HG03095 (cell line): ENCODE measurements around the gene LAIR1.
"Not testable (repeated sequence)": the region's sequence is repeated elsewhere in the genome, so short reads cannot be mapped to it uniquely, and the experiment has no call there.

Experiments
- ATAC-seq: cut with Tn5 transposase; IDR thresholded peaks from one replicate; pipeline ENCODE4 v1.9.1; 2021; ENCODE audit warnings: moderate library complexity; ENCODE audit not compliant: unreplicated experiment

LAIR1 gene

GRCh38 chr19:54345938-54346386 lies 18.8 kb downstream of the LAIR1 start:
- no peak for ATAC-seq

DNA sequence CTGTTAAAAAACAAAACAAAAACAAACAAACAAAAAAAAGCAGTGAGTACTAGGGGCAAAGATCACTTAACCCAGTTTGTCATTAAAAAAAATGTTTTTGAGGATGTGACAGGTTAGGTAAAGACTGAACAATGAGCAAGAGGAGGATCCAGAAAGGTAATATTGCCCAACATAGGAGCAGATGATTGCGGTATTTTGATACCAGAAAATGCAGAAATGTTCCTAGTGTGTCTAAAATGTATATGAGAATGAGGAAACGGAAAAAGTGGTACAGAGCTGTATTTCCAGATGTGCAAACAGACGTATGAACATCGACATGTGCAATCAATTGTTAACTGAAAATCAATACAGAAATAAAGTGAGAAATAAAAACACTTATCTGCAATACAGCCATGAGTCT lies 20.9 kb downstream of the LAIR1 start:
- ATAC-seq, result no peak

- ATAC-seq, result no peak
Observed at GRCh38 chr19:54341295-54341694, 23.4 kb downstream of the LAIR1 start.

GRCh38 chr19:54339646-54340358 lies 24.9 kb downstream of the LAIR1 start:
- ATAC-seq, result no peak

GRCh38 chr19:54338521-54338920 lies 26.2 kb downstream of the LAIR1 start:
- no peak for ATAC-seq

DNA sequence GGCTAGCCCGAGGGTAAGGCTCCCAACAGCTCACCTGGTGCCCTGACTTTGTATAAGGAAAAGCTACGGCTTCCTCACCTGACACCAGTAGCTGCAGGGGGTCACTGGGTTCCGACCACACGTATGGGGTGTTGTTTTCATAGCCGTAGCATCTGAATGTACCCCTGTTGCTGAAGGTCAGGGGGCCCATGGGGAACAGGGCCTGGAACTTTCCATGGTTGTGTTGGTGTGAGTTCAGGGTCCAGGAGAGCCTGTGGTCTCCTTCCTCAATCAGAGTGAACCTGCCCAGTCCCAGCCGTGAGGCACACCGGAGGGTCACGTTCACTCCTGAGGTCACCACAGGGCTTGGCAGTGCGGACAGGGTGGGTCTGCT lies 26.9 kb downstream of the LAIR1 start:
- ATAC-seq, result no peak

DNA sequence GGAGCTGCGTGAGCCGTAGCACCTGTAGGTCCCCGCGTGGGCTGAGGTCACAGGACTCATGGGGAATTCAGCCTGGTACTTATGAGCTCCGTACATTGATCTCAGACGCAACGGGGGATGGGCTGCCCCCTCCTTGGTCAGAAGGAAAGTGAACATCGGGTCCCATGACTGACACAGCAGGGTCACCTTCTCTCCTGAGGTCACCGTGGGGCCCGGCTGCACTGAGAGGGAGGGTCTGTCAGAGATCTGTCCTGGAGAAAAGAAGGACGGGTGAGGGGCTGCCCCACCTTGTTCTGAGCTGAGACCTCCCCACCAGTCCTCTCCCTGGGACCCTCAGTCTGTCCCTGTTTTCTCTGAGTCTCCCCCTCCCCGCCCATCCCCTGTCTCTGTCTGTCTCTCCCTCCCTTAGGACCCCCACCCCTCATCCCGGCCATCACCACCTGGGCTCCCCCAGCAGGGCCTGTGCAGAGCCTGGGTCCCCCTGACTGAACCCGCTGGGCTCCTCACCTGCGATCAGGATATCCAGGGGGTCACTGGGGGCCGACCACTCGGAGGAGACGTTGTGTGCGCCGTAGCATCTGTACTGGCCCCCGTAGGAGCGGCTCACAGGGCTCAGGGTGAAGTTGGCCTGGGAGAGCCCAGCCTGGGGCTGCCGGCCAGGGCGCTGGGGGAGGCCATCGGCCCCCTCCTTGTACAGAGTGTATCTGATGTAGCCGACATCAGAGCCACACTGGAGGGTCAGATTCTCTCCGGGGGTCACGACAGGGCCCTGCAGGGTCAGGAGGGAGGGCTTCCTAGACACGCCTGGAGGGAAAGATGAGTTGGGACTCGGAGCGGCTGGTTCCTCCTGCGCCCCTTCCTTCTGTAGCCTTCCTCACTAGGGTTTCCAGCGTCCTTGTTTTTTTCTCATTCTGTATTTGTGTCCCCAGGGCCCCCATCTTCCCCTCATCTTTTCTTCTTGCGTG lies 27.6 kb downstream of the LAIR1 start:
- ATAC-seq, result no peak

DNA sequence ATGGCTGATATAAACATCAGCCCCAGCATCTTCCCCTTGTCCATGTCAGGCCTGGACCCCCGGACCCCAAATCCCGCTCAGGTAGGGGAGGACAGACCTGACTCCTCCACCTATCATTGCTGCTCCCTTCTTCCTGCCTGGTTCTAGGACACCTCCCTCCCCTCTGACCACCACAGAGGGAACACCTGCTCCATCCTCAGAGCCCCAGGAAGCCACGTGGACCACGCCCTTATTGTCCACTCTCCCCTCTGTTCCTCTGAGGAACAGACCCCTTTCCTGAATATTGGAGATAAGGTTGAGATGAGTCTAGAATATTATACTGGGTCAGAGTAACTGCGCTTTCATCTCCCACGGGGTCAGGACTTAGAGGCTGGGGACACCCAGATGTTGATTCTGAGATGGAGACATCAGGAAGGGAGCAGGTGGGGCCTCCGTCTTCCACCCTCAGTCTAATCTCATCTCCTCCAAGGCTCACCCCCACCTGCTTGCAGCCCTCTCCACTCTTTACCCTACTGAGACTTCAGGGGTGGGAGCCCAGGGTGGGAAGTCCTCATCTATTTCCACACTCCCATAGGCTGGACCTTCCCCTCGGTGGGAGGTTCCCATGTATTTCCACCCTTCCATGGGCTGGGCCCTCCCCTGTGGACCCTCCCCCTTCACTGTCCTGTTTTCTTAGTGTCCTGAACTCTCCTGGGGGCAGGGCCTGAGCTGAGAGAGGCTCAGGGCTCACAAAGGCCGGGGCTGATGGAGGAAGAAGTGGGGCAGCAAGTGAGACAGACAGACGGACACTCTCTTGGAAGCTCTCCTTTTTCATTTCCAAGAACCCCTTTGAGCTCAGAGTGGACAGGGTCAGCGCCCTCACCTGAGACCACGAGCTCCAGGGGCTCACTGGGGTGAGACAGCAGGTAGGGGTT lies 28.5 kb downstream of the LAIR1 start:
- ATAC-seq, result no peak

DNA sequence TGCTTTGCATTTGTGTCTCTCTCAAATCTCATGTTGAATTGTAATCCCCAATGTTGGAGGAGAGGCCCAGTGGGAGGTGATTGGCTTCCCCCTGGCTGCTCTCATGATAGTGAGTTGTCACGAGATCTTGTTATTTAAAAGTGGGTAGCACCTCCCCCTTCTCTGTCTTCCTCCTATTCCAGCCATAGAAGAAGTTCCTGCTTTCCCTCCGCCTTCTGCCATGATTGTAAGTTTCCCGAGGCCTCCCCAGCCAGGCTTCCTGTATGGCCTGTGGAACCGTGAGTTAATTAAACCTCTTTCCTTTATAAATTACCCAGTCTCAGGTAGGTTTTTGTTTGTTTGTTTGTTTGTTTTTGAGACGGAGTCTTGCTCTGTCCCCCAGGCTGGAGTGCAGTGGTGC lies 29.6 kb downstream of the LAIR1 start:
- no peak for ATAC-seq

- no peak for ATAC-seq
Observed at GRCh38 chr19:54333586-54334298, 31.0 kb downstream of the LAIR1 start.

- ATAC-seq, result no peak
Observed at GRCh38 chr19:54332149-54332548, 32.6 kb downstream of the LAIR1 start.

- ATAC-seq, result no peak
Observed at GRCh38 chr19:54331626-54332025, 33.1 kb downstream of the LAIR1 start.

DNA sequence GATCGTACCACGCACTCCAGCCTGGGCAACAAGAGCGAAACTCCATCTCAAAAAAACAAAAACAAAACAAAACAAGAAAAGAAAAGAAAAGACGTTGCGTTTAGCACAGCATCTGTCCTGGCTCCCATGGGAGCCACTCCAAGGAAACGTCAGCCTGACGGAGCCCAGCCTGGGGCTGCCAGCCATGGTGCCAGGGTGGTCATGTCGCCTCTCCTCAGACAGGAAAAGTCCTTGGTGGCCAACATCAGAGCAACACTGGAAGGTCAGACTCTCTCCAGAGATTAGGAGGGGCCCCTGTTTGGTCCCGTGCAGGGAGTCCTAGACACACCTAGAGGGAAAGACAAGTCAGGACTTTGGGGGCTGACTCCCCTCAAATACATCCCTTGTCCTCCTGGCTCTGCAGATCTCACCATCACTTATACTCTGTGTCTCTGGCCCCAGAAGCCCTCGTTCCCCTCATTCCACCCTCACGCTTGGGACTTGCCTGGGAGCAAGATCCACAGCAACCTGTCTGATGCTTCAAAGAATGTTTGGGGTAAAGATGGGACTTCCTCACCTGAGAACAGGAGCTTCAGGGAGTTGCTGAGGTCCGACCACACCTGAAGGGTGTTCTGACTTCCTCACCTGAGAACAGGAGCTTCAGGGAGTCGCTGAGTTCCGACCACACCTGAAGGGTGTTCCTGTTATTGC lies 35.1 kb downstream of the LAIR1 start:
- ATAC-seq, result no peak

DNA sequence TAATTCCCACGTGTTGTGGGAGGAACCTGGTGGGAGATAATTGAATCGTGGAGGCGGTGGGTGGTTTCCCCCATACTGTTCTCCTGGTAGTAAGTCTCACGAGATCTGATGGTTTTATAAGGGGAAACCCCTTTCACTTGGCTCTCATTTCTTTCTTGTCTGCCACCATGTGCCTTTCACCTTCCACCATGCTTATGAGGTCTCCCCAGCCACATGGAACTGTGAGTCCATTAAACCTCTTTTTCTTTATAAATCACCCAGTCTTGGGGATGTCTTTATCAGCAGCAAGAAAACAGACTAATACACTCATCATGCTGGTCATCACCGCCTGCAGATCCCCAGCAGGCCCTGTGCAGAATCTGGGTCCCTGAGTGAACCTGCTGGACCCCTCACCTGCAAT lies 36.0 kb downstream of the LAIR1 start:
- ATAC-seq, result not testable (repeated sequence)

- no peak for ATAC-seq
Observed at GRCh38 chr19:54325631-54326030, 39.1 kb downstream of the LAIR1 start.

GRCh38 chr19:54325194-54325621 lies 39.5 kb downstream of the LAIR1 start:
- ATAC-seq, result no peak

DNA sequence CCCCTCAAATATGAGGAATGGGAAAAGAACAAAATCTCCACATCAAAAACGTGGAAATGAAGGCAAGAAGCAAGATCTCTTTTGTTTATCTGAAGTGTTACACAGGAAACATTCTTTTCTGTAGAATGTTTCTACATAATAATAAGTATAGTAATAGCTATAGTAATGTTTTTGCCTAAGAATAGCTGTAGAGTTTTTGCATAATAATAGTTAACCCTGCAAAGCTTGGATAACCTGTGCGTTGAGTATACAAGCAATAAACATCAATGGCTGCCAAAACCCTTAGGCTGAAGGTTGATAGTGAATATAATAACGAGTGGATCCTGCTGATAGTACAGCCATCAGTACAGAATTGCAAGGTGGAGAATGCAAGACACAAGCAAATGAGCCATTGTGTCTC lies 40.7 kb downstream of the LAIR1 start:
- no peak for ATAC-seq

DNA sequence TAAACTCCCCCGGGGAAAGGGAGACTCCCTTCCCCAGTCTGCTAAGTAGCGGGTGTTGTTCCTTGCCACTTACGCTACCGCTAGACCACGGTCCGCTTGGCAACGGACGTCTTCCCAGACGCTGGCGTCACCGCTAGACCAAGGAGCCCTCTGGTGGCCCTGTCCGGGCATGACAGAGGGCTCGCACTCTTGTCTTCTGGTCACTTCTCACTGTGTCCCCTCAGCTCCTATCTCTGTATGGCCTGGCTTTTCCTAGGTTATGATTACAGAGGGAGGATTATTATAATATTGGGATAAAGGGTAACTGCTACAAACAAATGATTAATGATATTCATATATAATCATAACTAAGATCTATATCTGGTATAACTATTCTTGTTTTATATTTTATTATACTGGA lies 41.8 kb downstream of the LAIR1 start:
- not testable (repeated sequence) for ATAC-seq

- not testable (repeated sequence) for ATAC-seq
Observed at GRCh38 chr19:54322295-54322694, 42.4 kb downstream of the LAIR1 start.
